Measurements from ENCODE around the gene ATP6V0E1. TPM values are rescaled to one million over a fixed set of nuclear protein-coding genes. Genes with fewer than 3 reads are reported as not detected.

ATP6V0E1 gene
- total RNA-seq, 1 donor from 2014 or later: 52.5 TPM

DNA sequence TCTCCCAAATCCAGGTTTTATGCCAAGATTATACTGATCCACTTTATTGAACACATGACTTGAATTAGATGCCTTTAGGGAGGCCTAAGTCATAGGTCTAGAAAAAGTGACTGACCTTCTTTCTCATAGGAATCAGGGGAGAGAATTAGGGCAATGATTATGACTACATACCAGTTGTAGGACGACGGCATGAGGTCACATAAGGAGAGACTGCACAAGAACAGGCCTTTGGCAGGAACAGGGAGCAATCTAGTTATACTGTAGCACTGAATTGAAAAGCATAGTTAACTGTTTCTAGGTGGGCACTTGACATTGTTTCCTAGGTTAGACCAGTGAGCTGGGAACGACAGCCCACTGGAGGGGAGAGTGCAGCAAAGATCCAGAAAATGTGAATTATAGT lies 95.3 kb downstream of the ATP6V0E1 start:
- DNase-seq: no peak

Small RNAs within 50 kb of the gene (small RNA-seq; reads per million reads assigned to genes)
- gene RF00019 (ENCODE audit: low replicate concordance) (not detected), gene SNORA74B (ENCODE audit: low replicate concordance) (16.9 reads per million, percentile 94 among the genes with 10 or more reads in this experiment)

Other genes with a start within 250 kb of the ATP6V0E1 start
- gene DUSP1, start 212.6 kb upstream of the ATP6V0E1 start, total RNA-seq: 301 TPM
- gene ERGIC1, start 149.5 kb upstream of the ATP6V0E1 start, total RNA-seq: 67.5 TPM
- 18.6 TPM for gene RPL26L1, start 24.3 kb upstream of the ATP6V0E1 start, total RNA-seq
- gene CREBRF, start 72.6 kb downstream of the ATP6V0E1 start, total RNA-seq: 31.0 TPM
- gene BNIP1, start 160.8 kb downstream of the ATP6V0E1 start, total RNA-seq: 13.8 TPM

All from tongue (tissue), 3 donors.